ENCODE measurements around the gene ARHGEF10L.

DNA sequence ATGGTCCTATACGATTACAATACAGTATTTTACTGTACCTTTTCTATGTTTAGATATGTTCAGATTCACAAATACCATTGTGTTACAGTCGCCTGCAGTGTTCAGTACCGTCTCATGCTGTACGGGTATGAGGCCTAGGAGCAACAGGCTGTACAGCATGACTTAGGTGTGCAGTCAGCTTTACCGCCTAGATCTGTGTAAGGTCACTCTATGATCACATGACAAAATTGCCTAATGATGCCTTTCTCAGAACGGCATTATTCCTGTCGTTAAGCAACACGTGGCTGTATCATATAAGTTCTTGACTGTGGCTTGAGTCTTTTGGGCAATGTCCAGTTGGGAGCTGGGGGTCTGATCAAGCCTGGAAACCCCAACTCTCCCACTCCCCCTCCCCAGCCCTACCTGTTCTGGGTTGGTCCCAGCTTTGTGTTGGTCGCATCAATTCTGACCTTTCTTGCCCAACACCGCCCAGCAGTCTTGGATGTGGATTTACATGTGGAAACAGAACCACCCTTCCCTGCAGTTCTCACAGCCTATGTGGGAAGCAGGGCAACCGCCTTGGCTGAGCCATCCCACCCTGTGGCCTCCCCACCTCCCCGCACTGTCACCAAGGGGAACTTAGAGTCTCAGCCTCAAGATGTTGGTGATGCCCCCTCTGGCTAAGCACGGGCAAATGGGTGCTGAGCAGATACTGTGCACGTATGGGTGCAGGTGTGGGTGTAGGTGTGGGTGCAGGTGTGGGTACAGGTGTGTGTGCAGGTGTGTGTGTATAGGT is 135.4 kb downstream of the ARHGEF10L start:
- TF ChIP-seq, protein P1, sequence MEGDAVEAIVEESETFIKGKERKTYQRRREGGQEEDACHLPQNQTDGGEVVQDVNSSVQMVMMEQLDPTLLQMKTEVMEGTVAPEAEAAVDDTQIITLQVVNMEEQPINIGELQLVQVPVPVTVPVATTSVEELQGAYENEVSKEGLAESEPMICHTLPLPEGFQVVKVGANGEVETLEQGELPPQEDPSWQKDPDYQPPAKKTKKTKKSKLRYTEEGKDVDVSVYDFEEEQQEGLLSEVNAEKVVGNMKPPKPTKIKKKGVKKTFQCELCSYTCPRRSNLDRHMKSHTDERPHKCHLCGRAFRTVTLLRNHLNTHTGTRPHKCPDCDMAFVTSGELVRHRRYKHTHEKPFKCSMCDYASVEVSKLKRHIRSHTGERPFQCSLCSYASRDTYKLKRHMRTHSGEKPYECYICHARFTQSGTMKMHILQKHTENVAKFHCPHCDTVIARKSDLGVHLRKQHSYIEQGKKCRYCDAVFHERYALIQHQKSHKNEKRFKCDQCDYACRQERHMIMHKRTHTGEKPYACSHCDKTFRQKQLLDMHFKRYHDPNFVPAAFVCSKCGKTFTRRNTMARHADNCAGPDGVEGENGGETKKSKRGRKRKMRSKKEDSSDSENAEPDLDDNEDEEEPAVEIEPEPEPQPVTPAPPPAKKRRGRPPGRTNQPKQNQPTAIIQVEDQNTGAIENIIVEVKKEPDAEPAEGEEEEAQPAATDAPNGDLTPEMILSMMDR (conservative IDR thresholded peaks at IDR 0.05; ENCODE audit: low read depth, low read length) = no peak
- no peak for TF ChIP-seq EZH2 (IDR thresholded peaks at IDR 0.05; ENCODE audit: borderline replicate concordance, low read depth, low read length, poor library complexity, severe bottlenecking)
